Naive thymus-derived CD4-positive, alpha-beta T cell (primary cell): Measurements from ENCODE around the gene IFT172. TPM values are rescaled to one million over a fixed set of nuclear protein-coding genes. Genes with fewer than 3 reads are reported as not detected.
"Not testable (repeated sequence)": the region's sequence is repeated elsewhere in the genome, so short reads cannot be mapped to it uniquely, and the experiment has no call there.

Experiments
- ATAC-seq: fragments of 150-1000 bp; cut with Tn5 transposase; 2 replicates; pipeline ENCODE4 v1.10.0; 2021; ENCODE audit warnings: mild to moderate bottlenecking, moderate library complexity
- CTCF ChIA-PET: fragments of 350-600 bp; sonication (Branson Sonifier 250); formaldehyde crosslinking; loops from one replicate; lab custom pipeline; 2021; ENCODE audit warnings: antibody characterized with exemption; lab: Charles Lee
- POLR2A ChIA-PET: fragments of 350-600 bp; sonication (Branson Sonifier 250); formaldehyde crosslinking; loops from one replicate; lab custom pipeline; 2021; ENCODE audit warnings: antibody characterized with exemption, inconsistent platforms; lab: Charles Lee
- DNase-seq, 9 donors: peaks; one replicate each; pipeline versions ENCODE4 v3.0.0 to v3.0.0-alpha.2; 2020 to 2022; ENCODE audit warnings: mixed read lengths in 1 of 9
- H3K27ac ChIP-seq: one replicate; pipeline ENCODE4 v1.7.0; 2013; ENCODE audit warnings: mild to moderate bottlenecking, low read depth, low read length, moderate library complexity
- H3K27me3 ChIP-seq, 2 donors: one replicate each; pipeline ENCODE4 v1.7.0; 2013; ENCODE audit warnings: low read length in 2 of 2, mild to moderate bottlenecking in 2 of 2, moderate library complexity in 2 of 2; ENCODE audit not compliant: control insufficient read depth in 2 of 2, insufficient read depth in 2 of 2
- H3K36me3 ChIP-seq, 3 experiments: 1 replicate in 2 of 3; 2 replicates in 1 of 3; pipeline ENCODE4 v1.7.0; 2013; ENCODE audit warnings: low read length in 3 of 3, mild to moderate bottlenecking in 3 of 3, moderate library complexity in 1 of 3; ENCODE audit not compliant: insufficient read depth in 3 of 3, control insufficient read depth in 2 of 3
- H3K4me1 ChIP-seq, 2 donors: one replicate each; pipeline ENCODE4 v1.7.0; 2013; ENCODE audit warnings: low read length in 2 of 2, mild to moderate bottlenecking in 2 of 2, moderate library complexity in 1 of 2; ENCODE audit not compliant: control insufficient read depth in 2 of 2, insufficient read depth in 2 of 2
- H3K4me3 ChIP-seq: 2 replicates; pipeline ENCODE4 v1.7.0; 2013; ENCODE audit warnings: mild to moderate bottlenecking, low read length
- H3K9me3 ChIP-seq, 3 experiments: 1 replicate in 2 of 3; 2 replicates in 1 of 3; pipeline ENCODE4 v1.7.0; 2013; ENCODE audit warnings: low read length in 3 of 3; ENCODE audit not compliant: control insufficient read depth in 2 of 3
- H3K27ac Mint-ChIP-seq, 9 donors: one replicate each; pipeline ENCODE4 v1.8.0; 2020 to 2022; ENCODE audit warnings: mixed read lengths in 9 of 9, mild to moderate bottlenecking in 8 of 9, moderate library complexity in 5 of 9, inconsistent platforms in 2 of 9
- H3K27me3 Mint-ChIP-seq, 5 donors: one replicate each; pipeline ENCODE4 v1.8.0; 2021 to 2022; ENCODE audit warnings: mixed read lengths in 5 of 5, mild to moderate bottlenecking in 1 of 5
- H3K36me3 Mint-ChIP-seq, 5 donors: one replicate each; pipeline ENCODE4 v1.8.0; 2020 to 2022; ENCODE audit warnings: mixed read lengths in 5 of 5, mild to moderate bottlenecking in 3 of 5, inconsistent platforms in 1 of 5
- H3K4me1 Mint-ChIP-seq, 7 donors: one replicate each; pipeline ENCODE4 v1.8.0; 2020 to 2022; ENCODE audit warnings: mixed read lengths in 7 of 7, mild to moderate bottlenecking in 3 of 7, inconsistent platforms in 1 of 7
- H3K4me3 Mint-ChIP-seq, 10 donors: one replicate each; pipeline ENCODE4 v1.8.0; 2020 to 2022; ENCODE audit warnings: mild to moderate bottlenecking in 10 of 10, mixed read lengths in 10 of 10, moderate library complexity in 6 of 10, inconsistent platforms in 2 of 10
- H3K9me3 Mint-ChIP-seq, 11 donors: one replicate each; pipeline ENCODE4 v1.8.0; 2020 to 2022; ENCODE audit warnings: mixed read lengths in 11 of 11, mild to moderate bottlenecking in 4 of 11, inconsistent platforms in 1 of 11, moderate library complexity in 1 of 11
- intact Hi-C, 2 donors: fragments of 100-400 bp; cut with micrococcal nuclease; formaldehyde crosslinking; loops; one replicate each; pipeline ENCODE4 v1.15.1; 2023
- polyA plus RNA-seq, 2 donors: library from polyadenylated mRNA; unstranded; fragments of 300-500 nt; fragmentation: Illumina TruSeq; gene quantifications; one replicate each; pipeline ENCODE4 v1.2.3, GENCODE V29; 2021
- total RNA-seq, 6 experiments: library from RNA in 5 of 6; stranded (reverse) in 5 of 6; gene quantifications; 1 replicate in 5 of 6; 2 replicates in 1 of 6; pipeline ENCODE4 v1.2.3 and lab custom pipeline; 2021 to 2026

IFT172 gene, protein sequence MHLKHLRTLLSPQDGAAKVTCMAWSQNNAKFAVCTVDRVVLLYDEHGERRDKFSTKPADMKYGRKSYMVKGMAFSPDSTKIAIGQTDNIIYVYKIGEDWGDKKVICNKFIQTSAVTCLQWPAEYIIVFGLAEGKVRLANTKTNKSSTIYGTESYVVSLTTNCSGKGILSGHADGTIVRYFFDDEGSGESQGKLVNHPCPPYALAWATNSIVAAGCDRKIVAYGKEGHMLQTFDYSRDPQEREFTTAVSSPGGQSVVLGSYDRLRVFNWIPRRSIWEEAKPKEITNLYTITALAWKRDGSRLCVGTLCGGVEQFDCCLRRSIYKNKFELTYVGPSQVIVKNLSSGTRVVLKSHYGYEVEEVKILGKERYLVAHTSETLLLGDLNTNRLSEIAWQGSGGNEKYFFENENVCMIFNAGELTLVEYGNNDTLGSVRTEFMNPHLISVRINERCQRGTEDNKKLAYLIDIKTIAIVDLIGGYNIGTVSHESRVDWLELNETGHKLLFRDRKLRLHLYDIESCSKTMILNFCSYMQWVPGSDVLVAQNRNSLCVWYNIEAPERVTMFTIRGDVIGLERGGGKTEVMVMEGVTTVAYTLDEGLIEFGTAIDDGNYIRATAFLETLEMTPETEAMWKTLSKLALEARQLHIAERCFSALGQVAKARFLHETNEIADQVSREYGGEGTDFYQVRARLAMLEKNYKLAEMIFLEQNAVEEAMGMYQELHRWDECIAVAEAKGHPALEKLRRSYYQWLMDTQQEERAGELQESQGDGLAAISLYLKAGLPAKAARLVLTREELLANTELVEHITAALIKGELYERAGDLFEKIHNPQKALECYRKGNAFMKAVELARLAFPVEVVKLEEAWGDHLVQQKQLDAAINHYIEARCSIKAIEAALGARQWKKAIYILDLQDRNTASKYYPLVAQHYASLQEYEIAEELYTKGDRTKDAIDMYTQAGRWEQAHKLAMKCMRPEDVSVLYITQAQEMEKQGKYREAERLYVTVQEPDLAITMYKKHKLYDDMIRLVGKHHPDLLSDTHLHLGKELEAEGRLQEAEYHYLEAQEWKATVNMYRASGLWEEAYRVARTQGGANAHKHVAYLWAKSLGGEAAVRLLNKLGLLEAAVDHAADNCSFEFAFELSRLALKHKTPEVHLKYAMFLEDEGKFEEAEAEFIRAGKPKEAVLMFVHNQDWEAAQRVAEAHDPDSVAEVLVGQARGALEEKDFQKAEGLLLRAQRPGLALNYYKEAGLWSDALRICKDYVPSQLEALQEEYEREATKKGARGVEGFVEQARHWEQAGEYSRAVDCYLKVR (N-terminal part only)
- total RNA-seq: 10 to 100 TPM; 12.3 to 35.8 (median 22.2) TPM
- polyA plus RNA-seq: 1 to 10 TPM; 1.4 to 4.6 TPM
- 38.2 reads per million, percentile 65 among the genes with 10 or more reads in this experiment for total RNA-seq (lab: John Stamatoyannopoulos, UW)

- peaks cover 0 to 3% (median 0%) of the 10 kb centered on the region in 11 donors for H3K9me3 Mint-ChIP-seq
- Histone ChIP-seq H3K27me3 (peaks cover 0 to 7% of the 10 kb centered on the region in 2 donors), H3K9me3 (no peaks in the 10 kb centered on the region), H3K4me1 (peaks cover 11 to 16% of the 10 kb centered on the region in 2 donors), H3K4me3 (peak within 1 kb of the TSS; percentile 63), H3K27ac (peak within 1 kb of the TSS; percentile 80), H3K36me3 (peaks cover 0 to 1% (median 0%) of the 10 kb centered on the region in 3 experiments)
- ChIA-PET CTCF (no interaction called here), POLR2A (interaction anchor here (0.6 to 1.0 kb wide), 3 partner anchors 12 to 1612 kb away, joined by 3 to 4 read pairs (median 3); no protein-coding TSS in a partner anchor)
- DNase-seq: peak; percentile 90 to 100 (median 99)
- peak within 1 kb of the TSS; percentile 82 to 99 (median 98) for H3K27ac Mint-ChIP-seq
- H3K27me3 Mint-ChIP-seq: peaks cover 13 to 20% (median 17%) of the 10 kb centered on the region in 5 donors
- H3K4me3 Mint-ChIP-seq: peak within 1 kb of the TSS; percentile 78 to 92 (median 84)
- H3K36me3 Mint-ChIP-seq: peaks cover 0 to 7% (median 0%) of the 10 kb centered on the region in 5 donors
- intact Hi-C loops: loop anchor here (1.0 to 10.0 kb wide), 17 partner anchors 61 to 405 kb away; partner anchors contain the start of genes EIF2B4 (in 2 of the 2), GTF3C2 (in 2 of the 2), NRBP1 (in 2 of the 2) and PPM1G (in 2 of the 2)
- ATAC-seq: peak; percentile 96
- peaks cover 8 to 29% (median 19%) of the 10 kb centered on the region in 7 donors for H3K4me1 Mint-ChIP-seq
Observed at GRCh38 chr2:27489498-27490397, at the start of gene IFT172. TSS of gene IFT172 (minus strand) at chr2:27489743. CDS start at chr2:27489653, 90 bp downstream.

- CTCF ChIA-PET, ATAC-seq, DNase-seq, H3K27ac ChIP-seq, POLR2A ChIA-PET, H3K9me3 ChIP-seq, H3K4me1 ChIP-seq, H3K4me3 Mint-ChIP-seq, H3K9me3 Mint-ChIP-seq, H3K27ac Mint-ChIP-seq, H3K4me1 Mint-ChIP-seq, H3K36me3 ChIP-seq, H3K36me3 Mint-ChIP-seq, H3K27me3 ChIP-seq, H3K4me3 ChIP-seq, intact Hi-C loops: not testable (repeated sequence)
- H3K27me3 Mint-ChIP-seq: peaks cover 0 to 22% (median 0%) of the 10 kb centered on the region in 5 donors
Observed at GRCh38 chr2:27538839-27539450, 49.4 kb upstream of the IFT172 start.

- Histone ChIP-seq H3K4me1 (no peaks in the 10 kb centered on the region), H3K27ac (no peak overlapping the region), H3K4me3 (no peak overlapping the region), H3K27me3 (no peaks in the 10 kb centered on the region), H3K36me3 (no peaks in the 10 kb centered on the region), H3K9me3 (no peaks in the 10 kb centered on the region)
- DNase-seq (no peak), ATAC-seq (no peak)
- ChIA-PET CTCF (no interaction called here), POLR2A (no interaction called here)
- Mint-ChIP-seq H3K9me3 (peaks cover 0 to 2% (median 0%) of the 10 kb centered on the region in 11 donors), H3K4me3 (no peak overlapping the region), H3K27ac (no peak overlapping the region), H3K36me3 (no peaks in the 10 kb centered on the region), H3K27me3 (peaks cover 0 to 31% (median 0%) of the 10 kb centered on the region in 5 donors), H3K4me1 (no peaks in the 10 kb centered on the region)
- intact Hi-C loops: no loop called here
Observed at GRCh38 chr2:27537287-27537686, 47.7 kb upstream of the IFT172 start.

DNA sequence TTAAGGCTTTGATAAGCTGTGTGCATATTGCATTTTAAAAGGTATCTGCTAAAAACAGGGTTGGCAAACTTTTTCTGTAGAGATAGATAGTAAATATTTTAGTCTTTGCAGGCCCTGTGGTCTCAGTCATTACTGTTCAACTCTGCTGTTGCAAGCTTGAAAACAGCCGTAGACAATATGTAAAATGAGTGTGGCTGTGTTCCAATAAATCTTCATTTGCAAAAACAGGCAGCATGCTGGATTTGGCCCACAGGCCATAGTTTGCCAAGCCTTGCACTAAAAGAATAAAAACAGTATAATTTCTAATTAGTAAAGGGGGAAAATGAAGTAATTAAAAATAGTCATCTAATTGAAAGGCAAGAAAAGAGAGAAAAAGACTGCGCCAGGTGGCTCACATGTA, 42.4 kb upstream of the IFT172 start:
- ChIA-PET CTCF (interaction anchor here (0.6 kb wide), 1 partner anchor 15 kb away, joined by 3 read pairs; no protein-coding TSS in a partner anchor), POLR2A (no interaction called here)
- Histone ChIP-seq H3K4me3 (no peak overlapping the region), H3K9me3 (no peaks in the 10 kb centered on the region), H3K27me3 (no peaks in the 10 kb centered on the region), H3K27ac (no peak overlapping the region), H3K36me3 (no peaks in the 10 kb centered on the region), H3K4me1 (no peaks in the 10 kb centered on the region)
- H3K27ac Mint-ChIP-seq: no peak overlapping the region
- intact Hi-C loops: no loop called here
- no peaks in the 10 kb centered on the region for H3K9me3 Mint-ChIP-seq
- no peaks in the 10 kb centered on the region for H3K36me3 Mint-ChIP-seq
- ATAC-seq: no peak
- H3K4me3 Mint-ChIP-seq: no peak overlapping the region
- no peaks in the 10 kb centered on the region for H3K4me1 Mint-ChIP-seq
- no peak for DNase-seq
- peaks cover 2 to 38% (median 13%) of the 10 kb centered on the region in 5 donors for H3K27me3 Mint-ChIP-seq

DNA sequence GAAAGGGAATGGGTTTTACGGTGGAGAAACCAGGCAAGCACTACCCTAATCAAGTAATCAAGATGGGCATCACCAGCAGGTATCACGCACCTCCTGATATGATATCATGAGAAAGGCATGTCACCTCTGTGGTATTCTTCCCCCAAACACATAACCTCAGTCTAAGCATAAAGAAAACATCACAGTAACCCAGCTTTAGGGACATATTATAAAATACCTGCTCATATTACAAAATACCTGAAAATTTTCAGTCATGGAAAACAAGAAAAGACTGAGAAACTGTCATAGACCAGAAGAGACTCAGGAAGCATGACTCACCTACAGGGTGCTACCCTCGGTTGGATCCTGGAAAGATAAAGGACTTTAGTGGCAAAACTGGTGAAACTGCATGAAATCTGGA, 37.6 kb upstream of the IFT172 start:
- ATAC-seq (no peak), DNase-seq (no peak)
- POLR2A ChIA-PET: no interaction called here
- Histone ChIP-seq H3K4me3 (no peak overlapping the region), H3K27ac (no peak overlapping the region), H3K27me3 (peaks cover 0 to 2% of the 10 kb centered on the region in 2 donors), H3K4me1 (no peaks in the 10 kb centered on the region), H3K36me3 (no peaks in the 10 kb centered on the region), H3K9me3 (no peaks in the 10 kb centered on the region)
- H3K4me1 Mint-ChIP-seq: no peaks in the 10 kb centered on the region
- no peaks in the 10 kb centered on the region for H3K9me3 Mint-ChIP-seq
- H3K27ac Mint-ChIP-seq: no peak overlapping the region
- H3K27me3 Mint-ChIP-seq: peaks cover 17 to 40% (median 30%) of the 10 kb centered on the region in 5 donors
- no peaks in the 10 kb centered on the region for H3K36me3 Mint-ChIP-seq
- CTCF ChIA-PET: no interaction called here
- H3K4me3 Mint-ChIP-seq: no peak overlapping the region
- intact Hi-C loops: no loop called here
